HG02938 (cell line): ENCODE measurements around the gene RHOU.
"Not testable (repeated sequence)": the region's sequence is repeated elsewhere in the genome, so short reads cannot be mapped to it uniquely, and the experiment has no call there.

Source experiments
- ATAC-seq: cut with Tn5 transposase; IDR thresholded peaks from one replicate; pipeline ENCODE4 v1.9.1; 2021; ENCODE audit warnings: mild to moderate bottlenecking, moderate library complexity; ENCODE audit not compliant: unreplicated experiment

RHOU gene

DNA sequence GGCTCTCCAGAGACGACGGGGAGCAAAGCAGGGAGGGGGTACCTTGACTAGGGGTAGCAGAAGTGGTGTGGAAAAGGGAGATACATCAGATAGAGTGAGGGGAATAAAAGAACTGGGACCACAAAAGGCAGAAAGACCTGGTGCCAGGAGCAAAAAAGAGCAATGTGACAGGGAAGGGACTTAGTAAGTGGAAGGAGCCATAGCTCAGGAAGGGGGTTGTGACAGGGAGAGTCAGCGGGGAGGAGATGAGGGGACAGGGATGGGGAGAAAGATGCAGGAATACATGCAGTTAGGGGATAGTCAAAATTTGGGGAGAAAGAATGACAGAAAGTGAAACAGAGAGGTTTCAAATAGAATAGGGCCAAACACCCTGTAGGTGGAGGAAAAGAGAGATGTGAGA lies 20.5 kb downstream of the RHOU start:
- ATAC-seq: no peak

DNA sequence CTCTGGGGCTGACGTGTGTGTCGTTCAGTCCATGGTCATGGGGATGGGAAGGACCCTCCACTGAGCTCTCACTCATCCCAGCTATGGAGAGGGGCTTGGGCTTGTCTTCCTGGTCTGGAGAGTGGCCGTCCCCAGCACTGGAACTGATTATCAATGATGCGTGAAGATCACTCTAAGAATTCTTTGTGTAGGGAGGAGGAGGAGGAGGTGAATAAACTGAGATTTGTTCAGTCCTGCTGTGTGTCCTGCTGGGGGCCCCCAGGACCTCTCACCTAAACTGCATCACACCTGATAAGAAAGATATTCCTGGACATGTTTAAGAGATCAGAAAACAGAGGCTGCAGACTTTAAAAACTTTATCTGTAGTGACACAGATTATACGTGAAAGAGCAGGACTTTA lies 21.2 kb downstream of the RHOU start:
- ATAC-seq: no peak

DNA sequence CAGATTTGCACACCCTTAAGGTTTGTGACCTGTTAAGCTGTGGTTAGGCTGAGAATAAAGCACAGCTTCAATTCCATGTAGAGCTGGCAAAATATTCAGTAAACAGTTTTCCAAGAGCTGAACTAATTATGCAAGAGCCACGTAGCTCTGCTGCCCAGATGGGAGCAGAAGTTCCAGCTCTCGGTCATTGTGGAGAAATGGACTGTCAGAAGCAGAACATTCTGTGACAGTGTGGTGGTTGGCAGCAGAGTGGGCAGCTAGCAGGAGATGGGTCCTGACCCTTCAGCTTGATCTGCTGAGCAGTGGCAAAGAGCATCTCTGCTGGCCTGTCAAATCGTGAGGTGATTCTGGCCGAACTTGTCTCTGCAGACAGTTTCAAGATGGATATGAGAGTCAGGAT lies 23.2 kb downstream of the RHOU start:
- ATAC-seq: no peak

DNA sequence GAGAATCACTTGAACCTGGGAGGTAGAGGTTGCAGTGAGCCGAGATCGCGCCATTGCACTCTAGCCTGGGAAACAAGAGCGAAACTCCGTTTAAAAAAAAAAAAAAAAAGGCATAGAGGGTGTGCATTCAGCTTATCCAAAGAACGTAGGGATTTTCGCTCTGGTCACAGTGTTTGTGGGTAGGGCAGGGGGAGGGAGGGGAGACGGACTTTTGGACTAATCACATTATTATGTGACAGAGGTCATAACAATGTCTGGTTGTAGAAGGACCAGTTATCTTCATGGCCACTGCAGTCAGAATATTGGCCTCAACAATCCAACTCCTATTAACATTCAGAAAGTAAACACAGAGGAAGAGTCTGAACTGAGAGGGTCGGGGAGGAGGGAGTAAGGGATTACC lies 25.7 kb downstream of the RHOU start:
- ATAC-seq: no peak

GRCh38 chr1:228763561-228763960 lies 28.3 kb downstream of the RHOU start:
- ATAC-seq: no peak

DNA sequence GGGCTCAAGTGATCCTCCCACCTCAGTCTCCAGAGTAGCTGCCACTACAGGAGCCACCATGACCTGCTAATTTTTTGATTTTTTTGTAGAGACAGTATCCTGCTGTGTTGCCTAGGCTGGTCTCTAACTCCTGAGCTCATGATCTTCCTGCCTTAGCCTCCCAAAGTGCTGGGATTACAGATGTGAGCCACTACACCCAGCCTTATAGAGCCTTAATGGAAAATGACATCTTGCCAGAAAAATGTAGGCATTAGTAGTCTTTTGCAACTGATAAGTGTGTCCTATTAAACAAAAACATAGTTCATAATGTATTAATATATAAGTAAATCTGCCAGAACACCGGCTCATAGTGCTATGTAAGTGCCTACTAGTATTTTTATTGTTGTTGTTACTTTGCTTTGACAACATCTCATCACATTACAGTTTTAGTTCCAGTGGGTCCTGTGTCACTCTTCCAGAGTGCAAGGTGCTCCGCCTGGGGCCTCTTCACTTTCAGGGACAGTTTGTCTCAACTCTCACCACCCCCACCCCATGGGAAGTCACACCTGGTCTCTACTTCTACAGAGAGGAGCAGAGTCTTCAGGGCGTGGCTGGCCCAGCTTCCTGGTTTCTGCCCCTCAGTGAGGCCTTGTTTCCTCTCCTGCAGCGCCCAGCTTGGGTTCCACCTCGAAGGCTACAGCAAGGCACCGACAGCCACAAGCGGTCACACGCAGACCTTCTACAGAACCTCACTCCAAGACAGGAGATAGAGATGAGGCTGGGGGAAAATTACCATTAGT lies 30.1 kb downstream of the RHOU start:
- peak; percentile 50 for ATAC-seq

GRCh38 chr1:228766788-228767187 lies 31.5 kb downstream of the RHOU start:
- no peak for ATAC-seq

DNA sequence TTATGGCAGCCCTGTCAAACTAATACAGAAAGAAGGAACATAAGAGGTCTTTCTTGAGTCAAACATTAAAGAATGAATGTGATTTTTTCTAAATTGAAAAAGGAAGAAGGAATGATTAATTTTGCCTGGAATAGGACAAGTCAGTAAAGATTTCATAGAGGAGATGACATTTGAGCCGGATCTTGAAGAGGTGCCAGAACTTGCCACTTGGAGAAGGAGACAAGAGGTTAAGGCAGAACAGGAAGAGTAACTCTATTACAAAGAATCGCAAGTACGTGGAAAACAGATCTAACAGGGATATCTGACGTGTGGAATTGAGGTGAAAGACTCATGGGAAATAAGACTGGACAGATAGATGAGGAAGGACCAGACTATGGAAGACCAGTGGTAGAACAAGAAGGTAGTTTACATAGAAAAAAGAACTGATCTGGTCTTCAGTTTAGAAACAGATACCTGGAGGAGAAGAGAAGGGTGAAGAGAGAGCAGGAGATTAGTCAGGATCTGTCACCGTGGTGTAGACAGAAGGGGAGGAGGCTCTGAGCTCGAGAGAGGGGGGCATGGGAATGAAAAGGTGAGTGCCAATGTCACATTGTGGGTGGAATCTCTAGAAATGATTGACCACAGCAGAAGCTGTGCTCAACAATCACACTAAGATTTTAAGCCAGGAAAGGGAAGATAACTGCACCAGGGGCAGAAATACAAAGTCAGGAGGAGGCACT lies 32.5 kb downstream of the RHOU start:
- ATAC-seq: no peak

GRCh38 chr1:228768355-228769000 lies 33.2 kb downstream of the RHOU start:
- ATAC-seq: no peak

DNA sequence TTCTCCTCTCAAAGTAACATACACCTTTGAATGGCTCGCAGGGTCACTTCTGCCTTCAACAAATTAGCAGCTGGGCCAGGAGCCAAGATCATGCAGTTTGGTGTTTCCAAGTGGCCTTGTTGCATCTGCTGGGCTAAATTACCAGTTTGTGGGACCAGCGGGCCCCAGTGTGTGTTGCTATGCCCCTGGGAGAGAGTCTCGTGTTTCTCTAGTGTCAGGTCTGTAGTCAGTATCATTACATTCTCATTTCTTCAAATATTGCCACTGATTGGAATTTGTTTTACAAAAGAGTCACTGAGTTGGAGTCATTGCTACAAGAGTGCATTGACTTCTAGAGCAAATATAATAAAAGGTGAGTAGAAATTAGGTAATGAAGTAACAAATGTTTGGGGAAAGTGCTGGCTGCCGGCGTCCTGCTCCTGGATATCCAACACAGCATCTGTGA lies 35.5 kb downstream of the RHOU start:
- ATAC-seq: no peak

DNA sequence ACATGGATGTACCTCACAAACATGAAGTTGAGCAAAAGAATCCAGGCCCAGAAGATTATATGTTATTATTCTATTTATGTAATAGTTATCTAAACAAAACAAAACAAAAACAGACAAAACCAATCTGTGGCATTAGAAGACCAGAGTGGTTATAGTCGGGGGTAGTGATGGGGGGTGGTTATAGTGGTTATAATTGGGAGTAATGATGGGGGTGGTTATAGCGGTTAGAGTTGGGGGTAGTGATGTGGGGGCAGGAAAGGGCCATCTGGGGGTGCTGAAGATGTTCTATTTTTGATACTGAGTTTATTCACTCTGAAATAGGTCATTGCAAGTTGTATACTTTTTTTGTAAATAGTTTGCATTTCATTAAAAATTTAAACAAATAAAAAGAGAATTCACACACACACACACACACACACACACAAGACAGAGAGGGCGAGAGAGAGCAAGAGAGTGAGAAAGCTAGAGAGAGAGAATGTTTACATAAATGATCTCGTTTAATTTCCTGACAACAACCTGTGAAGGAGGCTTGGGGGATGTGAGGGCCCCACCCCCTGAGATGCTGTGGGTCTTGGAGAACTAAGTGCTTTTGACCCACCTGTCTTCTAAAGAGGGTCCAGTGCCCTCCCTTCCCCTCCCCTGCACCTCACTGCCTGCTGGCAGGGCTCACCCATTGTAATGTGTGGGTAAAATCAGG lies 37.4 kb downstream of the RHOU start:
- no peak for ATAC-seq

GRCh38 chr1:228775946-228776345 lies 40.7 kb downstream of the RHOU start:
- not testable (repeated sequence) for ATAC-seq

- no peak for ATAC-seq
These were observed 41.2 kb downstream of the RHOU start for GRCh38 chr1:228776449-228776848.

- ATAC-seq: no peak
These were observed 42.0 kb downstream of the RHOU start for GRCh38 chr1:228777236-228777635.

- no peak for ATAC-seq
These were observed 42.7 kb downstream of the RHOU start for GRCh38 chr1:228778026-228778425.

- no peak for ATAC-seq
These were observed 43.2 kb downstream of the RHOU start for GRCh38 chr1:228778466-228778865.

- ATAC-seq: no peak
These were observed 43.7 kb downstream of the RHOU start for GRCh38 chr1:228778961-228779360.

DNA sequence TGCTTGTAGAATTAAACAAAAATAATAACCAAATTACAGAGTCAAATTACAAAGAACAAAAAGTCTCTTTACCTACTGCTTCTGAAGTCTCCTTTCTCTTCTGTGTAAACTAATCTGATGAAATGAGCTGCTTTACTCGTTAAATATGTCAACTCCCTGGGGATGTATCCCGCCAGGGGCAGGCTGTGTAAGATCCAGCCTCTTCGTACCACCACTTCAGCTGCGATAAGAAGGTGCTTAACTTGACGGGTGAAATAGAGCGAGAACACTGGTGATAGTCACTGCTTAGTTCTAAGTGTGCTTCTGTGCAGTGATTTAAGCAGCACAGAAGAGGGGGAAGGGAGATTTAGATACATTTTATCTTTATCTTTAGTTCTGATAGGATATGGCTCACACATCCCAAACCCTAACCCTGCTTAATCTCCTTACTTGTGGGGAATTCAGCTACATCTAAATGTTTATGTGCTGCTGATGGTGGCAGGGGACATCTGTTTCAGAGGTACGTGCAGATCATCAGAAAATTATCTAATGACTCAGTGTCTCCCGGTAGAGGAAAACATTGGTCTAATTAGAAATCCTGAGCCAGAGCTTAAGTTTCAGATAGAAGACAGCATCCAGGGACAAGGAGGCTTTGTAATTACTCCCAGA lies 46.0 kb downstream of the RHOU start:
- no peak for ATAC-seq

- ATAC-seq: no peak
These were observed 46.8 kb downstream of the RHOU start for GRCh38 chr1:228781809-228782661.
